WTC11 (cell line): ENCODE measurements around the gene FAM118B. TPM values are rescaled to one million over a fixed set of nuclear protein-coding genes. Genes with fewer than 3 reads are reported as not detected.

Experiments
- ATAC-seq: fragments of 200-7000 bp; cut with Tn5 transposase; 2 replicates; pipeline ENCODE4 v1.10.0; 2021; ENCODE audit warnings: mild to moderate bottlenecking, moderate library complexity
- CTCF ChIA-PET: fragments of 300-600 bp; sonication (Branson Sonifier 250); formaldehyde crosslinking; loops from one replicate; lab custom pipeline; 2021; ENCODE audit warnings: antibody characterized with exemption; lab: Charles Lee
- POLR2A ChIA-PET: fragments of 350-600 bp; sonication (Branson Sonifier 250); formaldehyde crosslinking; loops from one replicate; lab custom pipeline; 2021; ENCODE audit warnings: antibody characterized with exemption; lab: Charles Lee
- DNase-seq: peaks from one replicate; pipeline ENCODE4 v3.0.0; 2021; ENCODE audit warnings: low spot score
- H3K27ac Mint-ChIP-seq: 2 replicates; pipeline ENCODE4 v1.8.0; 2021; ENCODE audit warnings: mixed read lengths
- H3K27me3 Mint-ChIP-seq: 2 replicates; pipeline ENCODE4 v1.8.0; 2021; ENCODE audit warnings: low read depth, mild to moderate bottlenecking, moderate library complexity, mixed read lengths
- H3K36me3 Mint-ChIP-seq: 2 replicates; pipeline ENCODE4 v1.8.0; 2021; ENCODE audit warnings: mixed read lengths
- H3K4me1 Mint-ChIP-seq: 2 replicates; pipeline ENCODE4 v1.8.0; 2022; ENCODE audit warnings: mixed read lengths
- H3K4me3 Mint-ChIP-seq: 2 replicates; pipeline ENCODE4 v1.8.0; 2021; ENCODE audit warnings: mild to moderate bottlenecking, moderate library complexity, mixed read lengths
- H3K9me3 Mint-ChIP-seq: 2 replicates; pipeline ENCODE4 v1.8.0; 2021; ENCODE audit warnings: mixed read lengths
- ATF1 ChIP-seq: sonication (generic); formaldehyde crosslinking; IDR thresholded peaks from 2 replicates; pipeline ENCODE4 v1.8.1; 2023; ENCODE audit warnings: mild to moderate bottlenecking, moderate library complexity, missing genetic modification reagents
- ETV6 ChIP-seq: sonication (generic); formaldehyde crosslinking; IDR thresholded peaks from 2 replicates; pipeline ENCODE4 v1.8.1; 2022; ENCODE audit warnings: mild to moderate bottlenecking, missing genetic modification reagents
- FOXK1 ChIP-seq: sonication (generic); formaldehyde crosslinking; IDR thresholded peaks from 2 replicates; pipeline ENCODE4 v1.8.0; 2022; ENCODE audit warnings: mild to moderate bottlenecking, moderate library complexity, missing genetic modification reagents
- GRHL2 ChIP-seq: fragments of 250-450 bp; sonication (Bioruptor Pico); IDR thresholded peaks from 2 replicates; pipeline ENCODE4 v1.8.0; 2022; ENCODE audit warnings: mild to moderate bottlenecking, moderate library complexity; ENCODE audit not compliant: insufficient replicate concordance, severe bottlenecking
- JUN ChIP-seq: sonication (generic); formaldehyde crosslinking; IDR thresholded peaks from 2 replicates; pipeline ENCODE4 v1.8.0; 2023; ENCODE audit warnings: mild to moderate bottlenecking, missing genetic modification reagents
- MLX ChIP-seq: sonication (generic); formaldehyde crosslinking; IDR thresholded peaks from 2 replicates; pipeline ENCODE4 v1.8.1; 2023; ENCODE audit warnings: mild to moderate bottlenecking, missing genetic modification reagents, moderate library complexity
- MYBL2 ChIP-seq: sonication (generic); formaldehyde crosslinking; IDR thresholded peaks from 2 replicates; pipeline ENCODE4 v1.8.1; 2023; ENCODE audit warnings: mild to moderate bottlenecking, moderate library complexity, missing genetic modification reagents
- PRDM15 ChIP-seq: sonication (generic); formaldehyde crosslinking; IDR thresholded peaks from 2 replicates; pipeline ENCODE4 v1.8.0; 2022; ENCODE audit warnings: missing genetic modification reagents
- RORB ChIP-seq: fragments of 250-450 bp; sonication (Bioruptor Pico); IDR thresholded peaks from 2 replicates; pipeline ENCODE4 v1.9.0; 2021; ENCODE audit warnings: mild to moderate bottlenecking
- TCF7 ChIP-seq: sonication (generic); formaldehyde crosslinking; IDR thresholded peaks from 2 replicates; pipeline ENCODE4 v1.8.0; 2022; ENCODE audit warnings: mild to moderate bottlenecking, low read depth, missing genetic modification reagents, moderate library complexity
- ZMAT4 ChIP-seq: fragments of 250-450 bp; sonication (Bioruptor Pico); IDR thresholded peaks from 2 replicates; pipeline ENCODE4 v1.9.0; 2021; ENCODE audit warnings: mild to moderate bottlenecking
- ZNF121 ChIP-seq: sonication (generic); formaldehyde crosslinking; IDR thresholded peaks from 2 replicates; pipeline ENCODE4 v1.8.0; 2023; ENCODE audit warnings: missing genetic modification reagents
- ZNF138 ChIP-seq: sonication (generic); formaldehyde crosslinking; conservative IDR thresholded peaks from 2 replicates; pipeline ENCODE4 v1.8.1; 2022; ENCODE audit warnings: mild to moderate bottlenecking, moderate library complexity, missing genetic modification reagents
- ZNF263 ChIP-seq: sonication (generic); formaldehyde crosslinking; IDR thresholded peaks from 2 replicates; pipeline ENCODE4 v1.8.1; 2022; ENCODE audit warnings: low read depth, mild to moderate bottlenecking, moderate library complexity, missing genetic modification reagents
- ZNF532 ChIP-seq: fragments of 250-450 bp; sonication (Bioruptor Pico); IDR thresholded peaks from 2 replicates; pipeline ENCODE4 v1.9.0; 2021; ENCODE audit warnings: mild to moderate bottlenecking, borderline replicate concordance
- total RNA-seq: library from RNA; stranded (reverse); gene quantifications from 3 replicates; pipeline ENCODE4 v1.2.3, GENCODE V29; 2021
- TF ChIP-seq, protein P1 (sequence below): sonication (generic); formaldehyde crosslinking; IDR thresholded peaks from 2 replicates; pipeline ENCODE4 v1.8.1; 2022; ENCODE audit warnings: mild to moderate bottlenecking, moderate library complexity, missing genetic modification reagents
- TF ChIP-seq, protein P2 (sequence below): sonication (generic); formaldehyde crosslinking; conservative IDR thresholded peaks from 2 replicates; pipeline ENCODE4 v1.8.1; 2023; ENCODE audit warnings: mild to moderate bottlenecking, low read depth, missing genetic modification reagents, moderate library complexity
- TF ChIP-seq, protein P3 (sequence below): sonication (generic); formaldehyde crosslinking; IDR thresholded peaks from 2 replicates; pipeline ENCODE4 v1.8.0; 2022; ENCODE audit warnings: mild to moderate bottlenecking, missing genetic modification reagents

The FAM118B gene
- total RNA-seq, 1 experiment from 2014 or later: 35.3 TPM

DNA sequence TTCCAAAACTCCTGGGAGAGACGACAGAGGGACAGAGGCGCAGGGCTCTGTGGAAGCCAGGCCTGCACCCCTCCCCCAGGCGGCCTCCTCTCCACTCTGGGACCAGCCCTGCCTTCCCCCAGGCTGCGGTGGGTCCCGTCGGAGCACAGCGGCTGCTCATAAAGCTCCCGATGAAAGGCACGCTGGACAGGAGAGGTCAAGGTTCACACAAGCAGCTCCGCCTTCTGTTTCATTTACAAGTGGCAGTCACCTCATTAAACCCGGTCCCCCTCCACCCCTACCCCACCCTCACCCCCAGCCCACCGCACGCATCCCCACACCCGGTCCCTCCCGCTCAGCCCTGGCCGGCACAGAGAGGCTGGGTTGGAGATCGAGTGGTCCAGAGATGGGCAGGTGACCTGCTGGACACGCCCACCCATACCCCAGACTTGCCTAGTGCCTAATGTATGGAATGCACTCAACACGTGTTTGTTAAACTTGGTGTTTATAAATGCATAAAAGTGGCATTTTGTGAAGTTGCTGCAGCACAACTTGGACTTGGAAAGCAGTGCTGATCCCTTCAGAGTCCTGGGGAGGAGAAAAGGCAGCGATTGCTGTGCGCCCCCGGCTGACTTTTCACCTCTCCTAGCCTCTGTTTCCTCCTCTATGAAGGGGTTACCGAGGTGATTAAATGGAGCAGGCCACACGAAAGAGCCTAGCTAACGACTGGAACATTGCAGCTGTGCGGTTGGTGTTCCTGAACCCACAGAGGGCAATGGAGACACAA, 26.1 kb upstream of the FAM118B start (continued):
- TF ChIP-seq ZNF532: no peak

DNA sequence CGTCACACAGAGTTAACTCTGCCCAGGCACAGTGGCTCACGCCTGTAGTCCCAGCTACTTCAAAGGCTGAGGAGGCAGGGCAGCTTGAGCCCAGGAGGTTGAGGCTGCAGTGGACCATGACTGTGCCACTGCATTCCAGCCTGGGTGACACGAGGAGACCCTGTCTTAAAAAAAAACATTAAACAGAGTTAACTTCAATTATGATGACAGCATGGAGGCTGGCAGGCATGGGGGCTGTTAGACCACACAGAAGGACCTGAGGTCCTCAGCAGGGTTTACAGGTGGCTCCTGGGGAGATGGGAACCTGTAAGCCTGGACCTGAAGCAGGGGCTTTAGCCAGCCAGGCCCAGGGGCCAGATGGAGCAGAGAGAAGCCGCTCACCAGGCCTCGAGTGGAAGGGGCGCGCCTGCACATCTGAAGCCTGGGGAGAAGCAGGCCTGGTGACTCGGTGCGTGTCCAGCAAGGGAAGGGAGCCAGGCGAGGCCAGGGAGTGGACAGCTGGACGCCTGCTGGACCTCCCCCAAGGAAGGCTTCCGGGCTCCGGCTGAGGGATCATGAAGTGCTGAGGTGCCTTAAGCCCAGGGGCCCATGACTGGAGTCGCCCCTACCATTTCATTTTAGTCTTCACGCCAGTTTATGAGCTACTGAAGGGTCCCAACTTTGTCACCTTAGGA, 25.4 kb upstream of the FAM118B start:
- ChIA-PET CTCF (interaction anchor here (1.1 to 3.2 kb wide), 7 partner anchors 26 to 268 kb away, joined by 3 to 9 read pairs (median 5); no protein-coding TSS in a partner anchor), POLR2A (no interaction called here)

More for the DNA sequence above, 25.4 kb upstream of the FAM118B start:
- Mint-ChIP-seq H3K9me3 (no peaks in the 10 kb centered on the region), H3K27ac (no peak overlapping the region), H3K4me3 (no peak overlapping the region), H3K4me1 (peaks cover 6% of the 10 kb centered on the region), H3K27me3 (no peaks in the 10 kb centered on the region), H3K36me3 (peaks cover 4% of the 10 kb centered on the region; the same call in 1 of the 2 replicates)
- DNase-seq: no peak
- no peak for ATAC-seq
- TF ChIP-seq ZNF138 (CRISPR knock-in tag) (no peak), PRDM15 (CRISPR knock-in tag) (no peak), FOXK1 (CRISPR knock-in tag) (no peak), RORB (no peak), ZMAT4 (no peak), TCF7 (CRISPR knock-in tag) (no peak), MLX (CRISPR knock-in tag) (no peak), GRHL2 (CRISPR knock-in tag) (no peak), JUN (CRISPR knock-in tag) (no peak), ETV6 (CRISPR knock-in tag) (no peak), ZNF121 (no peak), ATF1 (no peak), ZNF263 (CRISPR knock-in tag) (no peak), MYBL2 (CRISPR knock-in tag) (no peak)
- TF ChIP-seq, protein P1, sequence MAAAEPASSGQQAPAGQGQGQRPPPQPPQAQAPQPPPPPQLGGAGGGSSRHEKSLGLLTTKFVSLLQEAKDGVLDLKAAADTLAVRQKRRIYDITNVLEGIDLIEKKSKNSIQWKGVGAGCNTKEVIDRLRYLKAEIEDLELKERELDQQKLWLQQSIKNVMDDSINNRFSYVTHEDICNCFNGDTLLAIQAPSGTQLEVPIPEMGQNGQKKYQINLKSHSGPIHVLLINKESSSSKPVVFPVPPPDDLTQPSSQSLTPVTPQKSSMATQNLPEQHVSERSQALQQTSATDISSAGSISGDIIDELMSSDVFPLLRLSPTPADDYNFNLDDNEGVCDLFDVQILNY (CRISPR knock-in tag): no peak
- TF ChIP-seq, protein P2, sequence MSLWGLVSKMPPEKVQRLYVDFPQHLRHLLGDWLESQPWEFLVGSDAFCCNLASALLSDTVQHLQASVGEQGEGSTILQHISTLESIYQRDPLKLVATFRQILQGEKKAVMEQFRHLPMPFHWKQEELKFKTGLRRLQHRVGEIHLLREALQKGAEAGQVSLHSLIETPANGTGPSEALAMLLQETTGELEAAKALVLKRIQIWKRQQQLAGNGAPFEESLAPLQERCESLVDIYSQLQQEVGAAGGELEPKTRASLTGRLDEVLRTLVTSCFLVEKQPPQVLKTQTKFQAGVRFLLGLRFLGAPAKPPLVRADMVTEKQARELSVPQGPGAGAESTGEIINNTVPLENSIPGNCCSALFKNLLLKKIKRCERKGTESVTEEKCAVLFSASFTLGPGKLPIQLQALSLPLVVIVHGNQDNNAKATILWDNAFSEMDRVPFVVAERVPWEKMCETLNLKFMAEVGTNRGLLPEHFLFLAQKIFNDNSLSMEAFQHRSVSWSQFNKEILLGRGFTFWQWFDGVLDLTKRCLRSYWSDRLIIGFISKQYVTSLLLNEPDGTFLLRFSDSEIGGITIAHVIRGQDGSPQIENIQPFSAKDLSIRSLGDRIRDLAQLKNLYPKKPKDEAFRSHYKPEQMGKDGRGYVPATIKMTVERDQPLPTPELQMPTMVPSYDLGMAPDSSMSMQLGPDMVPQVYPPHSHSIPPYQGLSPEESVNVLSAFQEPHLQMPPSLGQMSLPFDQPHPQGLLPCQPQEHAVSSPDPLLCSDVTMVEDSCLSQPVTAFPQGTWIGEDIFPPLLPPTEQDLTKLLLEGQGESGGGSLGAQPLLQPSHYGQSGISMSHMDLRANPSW (CRISPR knock-in tag): no peak
- TF ChIP-seq, protein P3, sequence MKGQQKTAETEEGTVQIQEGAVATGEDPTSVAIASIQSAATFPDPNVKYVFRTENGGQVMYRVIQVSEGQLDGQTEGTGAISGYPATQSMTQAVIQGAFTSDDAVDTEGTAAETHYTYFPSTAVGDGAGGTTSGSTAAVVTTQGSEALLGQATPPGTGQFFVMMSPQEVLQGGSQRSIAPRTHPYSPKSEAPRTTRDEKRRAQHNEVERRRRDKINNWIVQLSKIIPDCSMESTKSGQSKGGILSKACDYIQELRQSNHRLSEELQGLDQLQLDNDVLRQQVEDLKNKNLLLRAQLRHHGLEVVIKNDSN (CRISPR knock-in tag): no peak
